Prostate gland (tissue), 2 donors: ENCODE results near the gene C3orf20. TPM values are rescaled to one million over a fixed set of nuclear protein-coding genes. Genes with fewer than 3 reads are reported as not detected.

Source experiments
- DNase-seq: peaks from one replicate; pipeline ENCODE4 v3.0.0-alpha.2; 2019; ENCODE audit warnings: low spot score
- H3K27ac ChIP-seq, 2 donors: fragments of 200-600 bp; sonication (generic); 2 replicates each; pipeline ENCODE4 v1.5.1; 2017 to 2019
- H3K27me3 ChIP-seq: fragments of 200-600 bp; sonication (generic); replicated peaks from 2 replicates; pipeline ENCODE4 v1.5.1; 2019; ENCODE audit not compliant: insufficient read depth
- H3K36me3 ChIP-seq, 2 donors: fragments of 200-600 bp; sonication (generic); 1 replicate in 1 of 2; 2 replicates in 1 of 2; pipeline versions ENCODE4 v1.5.1 to v1.8.1; 2017 to 2019
- H3K4me1 ChIP-seq: fragments of 200-600 bp; sonication (generic); replicated peaks from 2 replicates; pipeline ENCODE4 v1.5.1; 2019
- H3K4me3 ChIP-seq, 2 donors: fragments of 200-600 bp; sonication (generic); 2 replicates each; pipeline ENCODE4 v1.5.1; 2017 to 2019
- H3K9me3 ChIP-seq: fragments of 200-600 bp; sonication (generic); 2 replicates; pipeline ENCODE4 v1.5.1; 2017
- POLR2A ChIP-seq: fragments of 450-650 bp; IDR thresholded peaks from one replicate; pipeline ENCODE4 v1.6.1; 2016; ENCODE audit warnings: antibody characterized with exemption, mild to moderate bottlenecking
- POLR2AphosphoS5 ChIP-seq: sonication (generic); formaldehyde crosslinking; IDR thresholded peaks from one replicate; pipeline ENCODE4 v1.6.1; 2017; ENCODE audit warnings: antibody characterized with exemption
- WGBS: methylation state at CpG from one replicate; pipeline ENCODE4 v1.1.5; 2018; 5-methylcytosine and 5-hydroxymethylcytosine counted together
- intact Hi-C: fragments of 100-400 bp; cut with DNase I; formaldehyde crosslinking; loops from one replicate; pipeline ENCODE4 v1.14.2; 2022
- total RNA-seq, 2 donors: library from RNA; depleted of rRNA; stranded (reverse); fragments of >200 nt; gene quantifications; one replicate each; pipeline ENCODE4 v1.1.0, GENCODE V29; 2016
- TF ChIP-seq, protein P1 (sequence below), 4 experiments: fragments of 200-600 bp in 2 of 4; fragments of 450-650 bp in 2 of 4; sonication (generic) in 2 of 4; IDR thresholded peaks; 1 replicate in 3 of 4; 2 replicates in 1 of 4; pipeline ENCODE4 v1.5.1; 2016 to 2019; ENCODE audit warnings: antibody characterized with exemption in 4 of 4, mild to moderate bottlenecking in 2 of 4, moderate library complexity in 2 of 4

Gene C3orf20
- total RNA-seq, 2 donors from 2014 or later: 0.28 TPM; not detected in 1

DNA sequence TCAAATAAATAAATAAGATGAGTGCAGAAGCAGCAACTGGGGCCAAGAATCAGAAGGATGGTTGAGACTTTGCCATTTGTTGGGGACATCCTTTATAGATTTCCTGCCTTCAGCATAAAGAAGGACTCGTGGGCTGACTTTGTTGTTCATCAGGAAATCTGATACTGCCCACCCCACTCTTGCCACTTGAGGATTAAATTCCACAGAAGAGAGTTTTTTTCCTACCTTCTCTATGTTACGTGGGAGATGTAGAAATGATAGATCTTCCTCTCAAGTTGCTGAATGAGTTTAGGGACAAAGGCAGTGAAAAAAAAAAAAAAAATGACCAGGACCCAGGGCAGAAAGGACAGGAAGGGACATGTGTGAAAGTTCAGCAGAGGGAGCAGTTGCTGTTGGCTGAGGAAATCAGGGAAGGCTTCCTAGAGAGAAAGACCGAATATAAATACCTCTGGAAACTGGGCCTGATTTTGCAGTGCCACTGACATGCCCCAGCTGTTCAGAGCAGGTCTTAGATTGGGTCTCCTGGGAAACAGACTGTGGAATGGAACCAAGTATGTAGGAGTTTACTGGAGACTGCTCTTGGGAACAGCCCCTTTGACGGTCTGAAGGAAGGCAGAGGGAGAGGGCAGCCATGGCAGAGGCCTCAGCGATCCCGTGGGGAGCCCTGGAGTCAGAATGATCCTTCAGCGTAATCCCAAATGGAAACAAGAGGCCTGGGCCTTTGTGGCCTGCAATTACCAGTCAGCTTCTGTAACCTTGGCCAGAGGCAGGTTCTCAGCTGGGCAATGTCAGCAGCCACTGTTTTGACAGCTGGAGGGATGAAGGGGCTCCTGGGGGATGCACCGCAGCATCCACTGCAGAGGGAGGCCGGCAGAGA is 50.9 kb downstream of the C3orf20 start:
- 49% methylated on average over 9 of the region's 9 CpGs for WGBS
- no peaks in the 10 kb centered on the region for H3K27me3 ChIP-seq
- intact Hi-C loops: no loop called here
- no peaks in the 10 kb centered on the region for H3K4me1 ChIP-seq
- H3K9me3 ChIP-seq: no peaks in the 10 kb centered on the region
- TF ChIP-seq POLR2AphosphoS5: peak; percentile 15
- TF ChIP-seq, protein P1, sequence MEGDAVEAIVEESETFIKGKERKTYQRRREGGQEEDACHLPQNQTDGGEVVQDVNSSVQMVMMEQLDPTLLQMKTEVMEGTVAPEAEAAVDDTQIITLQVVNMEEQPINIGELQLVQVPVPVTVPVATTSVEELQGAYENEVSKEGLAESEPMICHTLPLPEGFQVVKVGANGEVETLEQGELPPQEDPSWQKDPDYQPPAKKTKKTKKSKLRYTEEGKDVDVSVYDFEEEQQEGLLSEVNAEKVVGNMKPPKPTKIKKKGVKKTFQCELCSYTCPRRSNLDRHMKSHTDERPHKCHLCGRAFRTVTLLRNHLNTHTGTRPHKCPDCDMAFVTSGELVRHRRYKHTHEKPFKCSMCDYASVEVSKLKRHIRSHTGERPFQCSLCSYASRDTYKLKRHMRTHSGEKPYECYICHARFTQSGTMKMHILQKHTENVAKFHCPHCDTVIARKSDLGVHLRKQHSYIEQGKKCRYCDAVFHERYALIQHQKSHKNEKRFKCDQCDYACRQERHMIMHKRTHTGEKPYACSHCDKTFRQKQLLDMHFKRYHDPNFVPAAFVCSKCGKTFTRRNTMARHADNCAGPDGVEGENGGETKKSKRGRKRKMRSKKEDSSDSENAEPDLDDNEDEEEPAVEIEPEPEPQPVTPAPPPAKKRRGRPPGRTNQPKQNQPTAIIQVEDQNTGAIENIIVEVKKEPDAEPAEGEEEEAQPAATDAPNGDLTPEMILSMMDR (IDR thresholded peaks at IDR 0.05): no peak
- H3K27ac ChIP-seq: no peak overlapping the region
- no peak for DNase-seq
- H3K4me3 ChIP-seq: no peak overlapping the region
- H3K36me3 ChIP-seq: no peaks in the 10 kb centered on the region

DNA sequence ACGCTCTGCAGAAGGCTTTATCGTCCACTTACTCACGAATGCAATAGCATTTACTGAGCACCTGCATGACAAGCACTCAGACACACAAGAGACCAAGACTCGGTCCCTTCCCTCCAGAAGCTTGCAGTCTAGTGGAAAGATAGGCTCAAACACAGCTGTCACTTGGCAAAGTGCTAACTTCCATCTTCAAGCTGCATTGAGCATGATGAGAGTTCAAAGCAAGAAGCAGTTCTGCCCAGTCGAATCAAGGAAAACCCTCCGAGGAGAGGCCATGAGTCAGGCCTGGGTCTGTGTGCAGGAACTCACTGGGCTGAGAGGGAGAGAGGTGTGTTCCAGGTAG is 51.5 kb downstream of the C3orf20 start:
- WGBS: 62% methylated on average over 6 of the region's 6 CpGs

GRCh38 chr3:14728113-14728512 is 53.2 kb downstream of the C3orf20 start:
- no peaks in the 10 kb centered on the region for H3K4me1 ChIP-seq
- WGBS: 92% methylated on average over 5 of the region's 5 CpGs
- H3K27ac ChIP-seq: no peak overlapping the region
- H3K9me3 ChIP-seq: no peaks in the 10 kb centered on the region
- H3K27me3 ChIP-seq: no peaks in the 10 kb centered on the region
- intact Hi-C loops: no loop called here
- no peak for DNase-seq
- H3K36me3 ChIP-seq: no peaks in the 10 kb centered on the region
- TF ChIP-seq, protein P1 (IDR thresholded peaks at IDR 0.05): no peak
- TF ChIP-seq POLR2AphosphoS5 (no peak), POLR2A (no peak)
- H3K4me3 ChIP-seq: no peak overlapping the region

More for the DNA sequence above, 51.5 kb downstream of the C3orf20 start:
- no peak for DNase-seq
- no peak for TF ChIP-seq POLR2A
- TF ChIP-seq POLR2AphosphoS5: no peak
- TF ChIP-seq, protein P1 (IDR thresholded peaks at IDR 0.05): no peak
- Histone ChIP-seq H3K4me1 (no peaks in the 10 kb centered on the region), H3K9me3 (no peaks in the 10 kb centered on the region), H3K27me3 (no peaks in the 10 kb centered on the region), H3K36me3 (no peaks in the 10 kb centered on the region), H3K4me3 (no peak overlapping the region), H3K27ac (no peak overlapping the region)
- intact Hi-C loops: no loop called here

- H3K27me3 ChIP-seq: no peaks in the 10 kb centered on the region
- no peak overlapping the region for H3K27ac ChIP-seq
- H3K4me1 ChIP-seq: no peaks in the 10 kb centered on the region
- H3K4me3 ChIP-seq: no peak overlapping the region
- DNase-seq: no peak
- 88% methylated on average over 6 of the region's 6 CpGs for WGBS
- H3K9me3 ChIP-seq: no peaks in the 10 kb centered on the region
- no peaks in the 10 kb centered on the region for H3K36me3 ChIP-seq
- intact Hi-C loops: no loop called here
- TF ChIP-seq POLR2AphosphoS5 (no peak), POLR2A (no peak)
- TF ChIP-seq, protein P1 (IDR thresholded peaks at IDR 0.05): no peak
Observed at GRCh38 chr3:14730703-14731382, 55.9 kb downstream of the C3orf20 start.

DNA sequence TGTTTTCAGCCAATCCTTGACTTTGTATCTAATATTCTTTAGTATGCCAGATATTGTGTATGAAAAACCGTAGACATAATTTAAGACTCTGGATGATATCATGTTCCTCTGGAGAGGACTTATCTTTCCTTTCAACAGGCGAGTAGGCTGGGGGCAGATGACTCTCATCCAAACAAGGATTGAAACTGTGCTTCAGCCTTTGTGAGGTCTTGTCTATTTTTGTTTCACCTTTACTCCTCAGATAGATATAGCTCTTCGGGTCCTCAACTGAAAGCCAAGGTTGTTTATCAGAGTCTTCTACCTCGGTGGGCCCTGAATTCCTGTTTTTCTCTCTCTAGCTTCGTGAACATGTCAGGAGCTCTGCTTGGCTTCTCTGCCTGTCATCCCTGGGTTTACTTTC is 66.0 kb downstream of the C3orf20 start:
- Histone ChIP-seq H3K36me3 (no peaks in the 10 kb centered on the region), H3K4me3 (no peak overlapping the region), H3K27me3 (no peaks in the 10 kb centered on the region), H3K4me1 (no peaks in the 10 kb centered on the region), H3K27ac (no peak overlapping the region), H3K9me3 (no peaks in the 10 kb centered on the region)
- DNase-seq: no peak
- intact Hi-C loops: no loop called here
- WGBS: 75% methylated on average over 5 of the region's 5 CpGs
- TF ChIP-seq, protein P1 (IDR thresholded peaks at IDR 0.05): no peak
- TF ChIP-seq POLR2AphosphoS5: no peak
- no peak for TF ChIP-seq POLR2A
